Type B pancreatic cell (in vitro differentiated cells): ENCODE measurements around the gene PF4V1. TPM values are rescaled to one million over a fixed set of nuclear protein-coding genes. Genes with fewer than 3 reads are reported as not detected.
"Not testable (repeated sequence)": the region's sequence is repeated elsewhere in the genome, so short reads cannot be mapped to it uniquely, and the experiment has no call there.

Source experiments
- DNase-seq: peaks from one replicate; pipeline ENCODE4 v3.0.0; 2021; ENCODE audit warnings: mixed read lengths; ENCODE audit not compliant: unreplicated experiment; ENCODE audit errors: extremely low spot score
- H3K27ac Mint-ChIP-seq: 2 replicates; pipeline ENCODE4 v1.8.0; 2021; ENCODE audit warnings: mild to moderate bottlenecking, mixed read lengths
- H3K27me3 Mint-ChIP-seq: 2 replicates; pipeline ENCODE4 v1.8.0; 2021; ENCODE audit warnings: mixed read lengths
- H3K36me3 Mint-ChIP-seq: 2 replicates; pipeline ENCODE4 v1.8.0; 2021; ENCODE audit warnings: mixed read lengths
- H3K4me1 Mint-ChIP-seq: one replicate; pipeline ENCODE4 v1.8.0; 2021; ENCODE audit warnings: mixed read lengths; ENCODE audit not compliant: unreplicated experiment
- H3K4me3 Mint-ChIP-seq: 2 replicates; pipeline ENCODE4 v1.8.0; 2021; ENCODE audit warnings: mild to moderate bottlenecking, mixed read lengths
- H3K9me3 Mint-ChIP-seq: 2 replicates; pipeline ENCODE4 v1.8.0; 2021; ENCODE audit warnings: mixed read lengths
- CTCF ChIP-seq: fragments of 200-600 bp; sonication (generic); conservative IDR thresholded peaks from 2 replicates; pipeline ENCODE4 v1.5.0; 2021; ENCODE audit warnings: antibody characterized with exemption, mild to moderate bottlenecking
- total RNA-seq: library from RNA; stranded (reverse); gene quantifications from 2 replicates; pipeline ENCODE4 v1.2.1, GENCODE V29; 2021; ENCODE audit warnings: low replicate concordance

PF4V1 gene
- total RNA-seq, 1 donor from 2014 or later, result not detected

- Mint-ChIP-seq H3K4me1 (peaks cover 27% of the 10 kb centered on the region), H3K4me3 (no peak overlapping the region), H3K27me3 (peaks cover 8% of the 10 kb centered on the region), H3K27ac (no peak overlapping the region), H3K36me3 (no peaks in the 10 kb centered on the region), H3K9me3 (peaks cover 4% of the 10 kb centered on the region)
- no peak for TF ChIP-seq CTCF
- DNase-seq, result no peak
Observed at GRCh38 chr4:73894001-73894400, 40.9 kb downstream of the PF4V1 start.

GRCh38 chr4:73895201-73896175 is 42.4 kb downstream of the PF4V1 start:
- Mint-ChIP-seq H3K4me3 (no peak overlapping the region), H3K9me3 (peaks cover 4% of the 10 kb centered on the region), H3K4me1 (peaks cover 27% of the 10 kb centered on the region), H3K27ac (no peak overlapping the region), H3K27me3 (peaks cover 7% of the 10 kb centered on the region), H3K36me3 (no peaks in the 10 kb centered on the region)
- DNase-seq, result no peak
- TF ChIP-seq CTCF, result no peak

GRCh38 chr4:73896416-73896815 is 43.3 kb downstream of the PF4V1 start:
- no peak for DNase-seq
- H3K27ac Mint-ChIP-seq, result no peak overlapping the region
- peaks cover 27% of the 10 kb centered on the region for H3K4me1 Mint-ChIP-seq
- H3K27me3 Mint-ChIP-seq, result peaks cover 7% of the 10 kb centered on the region
- TF ChIP-seq CTCF, result no peak
- H3K36me3 Mint-ChIP-seq, result no peaks in the 10 kb centered on the region
- H3K9me3 Mint-ChIP-seq, result peaks cover 4% of the 10 kb centered on the region
- H3K4me3 Mint-ChIP-seq, result no peak overlapping the region

- Mint-ChIP-seq H3K9me3 (peaks cover 4% of the 10 kb centered on the region), H3K4me3 (no peak overlapping the region), H3K27ac (no peak overlapping the region), H3K27me3 (peaks cover 3% of the 10 kb centered on the region), H3K4me1 (peaks cover 22% of the 10 kb centered on the region), H3K36me3 (no peaks in the 10 kb centered on the region)
- TF ChIP-seq CTCF, result no peak
- DNase-seq, result no peak
Observed at GRCh38 chr4:73897380-73898136, 44.5 kb downstream of the PF4V1 start.

- H3K27me3 Mint-ChIP-seq, H3K4me3 Mint-ChIP-seq, H3K27ac Mint-ChIP-seq, DNase-seq, H3K36me3 Mint-ChIP-seq, H3K9me3 Mint-ChIP-seq: not testable (repeated sequence)
- H3K4me1 Mint-ChIP-seq, result peaks cover 21% of the 10 kb centered on the region
Observed at GRCh38 chr4:73899338-73899737, 46.2 kb downstream of the PF4V1 start.

- Mint-ChIP-seq H3K4me3 (no peak overlapping the region), H3K4me1 (peaks cover 8% of the 10 kb centered on the region), H3K36me3 (no peaks in the 10 kb centered on the region), H3K9me3 (no peaks in the 10 kb centered on the region), H3K27ac (no peak overlapping the region), H3K27me3 (peaks cover 3% of the 10 kb centered on the region)
- no peak for DNase-seq
- no peak for TF ChIP-seq CTCF
Observed at GRCh38 chr4:73901031-73901430, 47.9 kb downstream of the PF4V1 start.
